ENCODE data around the gene CSNK1G2.
A peak's percentile ranks its signal among the peaks of the same experiment; 100 is the strongest.

The CSNK1G2 gene

GRCh38 chr19:1938071-1938470 is 2.9 kb upstream of the CSNK1G2 start:
- no peak overlapping the region for H3K4me3 ChIP-seq (ENCODE audit: low read length)
- H3K27ac ChIP-seq (ENCODE audit: low read depth, low read length), result no peak overlapping the region
- H3K9ac ChIP-seq (ENCODE audit: low read length), result no peak overlapping the region
- H3K27me3 ChIP-seq (ENCODE audit: control insufficient read depth, insufficient read depth, low read length), result no peaks in the 10 kb centered on the region
- H3K4me1 ChIP-seq (ENCODE audit: control insufficient read depth, insufficient read depth, low read length), result peaks cover 8% of the 10 kb centered on the region
- no peaks in the 10 kb centered on the region for H3K36me3 ChIP-seq (ENCODE audit: control insufficient read depth, insufficient read depth, low read length)

GRCh38 chr19:1942078-1942933 is 1.3 kb downstream of the CSNK1G2 start:
- peak overlapping the region; percentile 76 for H3K4me3 ChIP-seq (ENCODE audit: low read length)
- no peaks in the 10 kb centered on the region for H3K36me3 ChIP-seq (ENCODE audit: control insufficient read depth, insufficient read depth, low read length)
- H3K27ac ChIP-seq (ENCODE audit: low read depth, low read length), result peak overlapping the region; percentile 87
- no peaks in the 10 kb centered on the region for H3K27me3 ChIP-seq (ENCODE audit: control insufficient read depth, insufficient read depth, low read length)
- H3K9ac ChIP-seq (ENCODE audit: low read length), result peak overlapping the region; percentile 57
- H3K4me1 ChIP-seq (ENCODE audit: control insufficient read depth, insufficient read depth, low read length), result peaks cover 9% of the 10 kb centered on the region

- no peak overlapping the region for H3K27ac ChIP-seq (ENCODE audit: low read depth, low read length)
- H3K9ac ChIP-seq (ENCODE audit: low read length), result peak overlapping the region; percentile 10
- H3K36me3 ChIP-seq (ENCODE audit: control insufficient read depth, insufficient read depth, low read length), result no peaks in the 10 kb centered on the region
- no peaks in the 10 kb centered on the region for H3K27me3 ChIP-seq (ENCODE audit: control insufficient read depth, insufficient read depth, low read length)
- H3K4me3 ChIP-seq (ENCODE audit: low read length), result peak overlapping the region; percentile 76
- H3K4me1 ChIP-seq (ENCODE audit: control insufficient read depth, insufficient read depth, low read length), result peaks cover 9% of the 10 kb centered on the region
Measured at GRCh38 chr19:1942934-1943555, 2.1 kb downstream of the CSNK1G2 start.

- Histone ChIP-seq H3K36me3 (ENCODE audit: control insufficient read depth, insufficient read depth, low read length) (no peaks in the 10 kb centered on the region), H3K9ac (ENCODE audit: low read length) (no peak overlapping the region), H3K4me1 (ENCODE audit: control insufficient read depth, insufficient read depth, low read length) (peaks cover 9% of the 10 kb centered on the region), H3K27ac (ENCODE audit: low read depth, low read length) (no peak overlapping the region), H3K4me3 (ENCODE audit: low read length) (no peak overlapping the region), H3K27me3 (ENCODE audit: control insufficient read depth, insufficient read depth, low read length) (no peaks in the 10 kb centered on the region)
Measured at GRCh38 chr19:1943661-1944087, 2.7 kb downstream of the CSNK1G2 start.

- H3K4me3 ChIP-seq (ENCODE audit: low read length), result no peak overlapping the region
- H3K27me3 ChIP-seq (ENCODE audit: control insufficient read depth, insufficient read depth, low read length), result no peaks in the 10 kb centered on the region
- peaks cover 9% of the 10 kb centered on the region for H3K4me1 ChIP-seq (ENCODE audit: control insufficient read depth, insufficient read depth, low read length)
- no peak overlapping the region for H3K27ac ChIP-seq (ENCODE audit: low read depth, low read length)
- no peak overlapping the region for H3K9ac ChIP-seq (ENCODE audit: low read length)
- no peaks in the 10 kb centered on the region for H3K36me3 ChIP-seq (ENCODE audit: control insufficient read depth, insufficient read depth, low read length)
Measured at GRCh38 chr19:1944088-1944915, 3.3 kb downstream of the CSNK1G2 start.

GRCh38 chr19:1944916-1945561 is 4.1 kb downstream of the CSNK1G2 start:
- H3K27me3 ChIP-seq (ENCODE audit: control insufficient read depth, insufficient read depth, low read length), result no peaks in the 10 kb centered on the region

GRCh38 chr19:1945899-1946298 is 4.9 kb downstream of the CSNK1G2 start:
- H3K4me1 ChIP-seq (ENCODE audit: control insufficient read depth, insufficient read depth, low read length), result peaks cover 6% of the 10 kb centered on the region
- no peaks in the 10 kb centered on the region for H3K27me3 ChIP-seq (ENCODE audit: control insufficient read depth, insufficient read depth, low read length)

More at GRCh38 chr19:1944916-1945561, 4.1 kb downstream of the CSNK1G2 start:
- peaks cover 6% of the 10 kb centered on the region for H3K4me1 ChIP-seq (ENCODE audit: control insufficient read depth, insufficient read depth, low read length)
- H3K9ac ChIP-seq (ENCODE audit: low read length), result no peak overlapping the region
- H3K4me3 ChIP-seq (ENCODE audit: low read length), result no peak overlapping the region
- H3K36me3 ChIP-seq (ENCODE audit: control insufficient read depth, insufficient read depth, low read length), result peaks cover 2% of the 10 kb centered on the region
- no peak overlapping the region for H3K27ac ChIP-seq (ENCODE audit: low read depth, low read length)

GRCh38 chr19:1947651-1948209 is 6.8 kb downstream of the CSNK1G2 start:
- Histone ChIP-seq H3K36me3 (ENCODE audit: control insufficient read depth, insufficient read depth, low read length) (peaks cover 2% of the 10 kb centered on the region), H3K4me3 (ENCODE audit: low read length) (no peak overlapping the region), H3K27ac (ENCODE audit: low read depth, low read length) (no peak overlapping the region), H3K4me1 (ENCODE audit: control insufficient read depth, insufficient read depth, low read length) (peaks cover 4% of the 10 kb centered on the region), H3K27me3 (ENCODE audit: control insufficient read depth, insufficient read depth, low read length) (no peaks in the 10 kb centered on the region), H3K9ac (ENCODE audit: low read length) (no peak overlapping the region)

More at GRCh38 chr19:1945899-1946298, 4.9 kb downstream of the CSNK1G2 start:
- Histone ChIP-seq H3K27ac (ENCODE audit: low read depth, low read length) (no peak overlapping the region), H3K4me3 (ENCODE audit: low read length) (no peak overlapping the region), H3K9ac (ENCODE audit: low read length) (no peak overlapping the region), H3K36me3 (ENCODE audit: control insufficient read depth, insufficient read depth, low read length) (peaks cover 2% of the 10 kb centered on the region)

- Histone ChIP-seq H3K36me3 (ENCODE audit: control insufficient read depth, insufficient read depth, low read length) (peaks cover 4% of the 10 kb centered on the region), H3K27ac (ENCODE audit: low read depth, low read length) (no peak overlapping the region), H3K4me1 (ENCODE audit: control insufficient read depth, insufficient read depth, low read length) (no peaks in the 10 kb centered on the region), H3K4me3 (ENCODE audit: low read length) (no peak overlapping the region), H3K9ac (ENCODE audit: low read length) (no peak overlapping the region), H3K27me3 (ENCODE audit: control insufficient read depth, insufficient read depth, low read length) (no peaks in the 10 kb centered on the region)
Measured at GRCh38 chr19:1949304-1950101, 8.5 kb downstream of the CSNK1G2 start.

- Histone ChIP-seq H3K4me3 (ENCODE audit: low read length) (no peak overlapping the region), H3K36me3 (ENCODE audit: control insufficient read depth, insufficient read depth, low read length) (peaks cover 4% of the 10 kb centered on the region), H3K9ac (ENCODE audit: low read length) (no peak overlapping the region), H3K27ac (ENCODE audit: low read depth, low read length) (no peak overlapping the region), H3K27me3 (ENCODE audit: control insufficient read depth, insufficient read depth, low read length) (no peaks in the 10 kb centered on the region), H3K4me1 (ENCODE audit: control insufficient read depth, insufficient read depth, low read length) (no peaks in the 10 kb centered on the region)
Measured at GRCh38 chr19:1950640-1951039, 9.7 kb downstream of the CSNK1G2 start.

- H3K27me3 ChIP-seq (ENCODE audit: control insufficient read depth, insufficient read depth, low read length), result no peaks in the 10 kb centered on the region
- peaks cover 4% of the 10 kb centered on the region for H3K36me3 ChIP-seq (ENCODE audit: control insufficient read depth, insufficient read depth, low read length)
- H3K9ac ChIP-seq (ENCODE audit: low read length), result no peak overlapping the region
- no peak overlapping the region for H3K4me3 ChIP-seq (ENCODE audit: low read length)
- H3K4me1 ChIP-seq (ENCODE audit: control insufficient read depth, insufficient read depth, low read length), result no peaks in the 10 kb centered on the region
- H3K27ac ChIP-seq (ENCODE audit: low read depth, low read length), result no peak overlapping the region
Measured at GRCh38 chr19:1952635-1953034, 11.7 kb downstream of the CSNK1G2 start.

All from rectal smooth muscle tissue (tissue), 1 donor.